Breast epithelium (tissue), 3 donors: ENCODE results near the gene LTBP2.

Experiments
- CTCF ChIP-seq, 3 donors: fragments of 450-650 bp; IDR thresholded peaks; one replicate each; pipeline ENCODE4 v1.5.1; 2016 to 2017; ENCODE audit warnings: antibody characterized with exemption in 3 of 3, mild to moderate bottlenecking in 3 of 3, moderate library complexity in 3 of 3
- POLR2A ChIP-seq: fragments of 450-650 bp; IDR thresholded peaks from one replicate; pipeline ENCODE4 v1.6.1; 2016; ENCODE audit warnings: antibody characterized with exemption, mild to moderate bottlenecking, moderate library complexity

DNA sequence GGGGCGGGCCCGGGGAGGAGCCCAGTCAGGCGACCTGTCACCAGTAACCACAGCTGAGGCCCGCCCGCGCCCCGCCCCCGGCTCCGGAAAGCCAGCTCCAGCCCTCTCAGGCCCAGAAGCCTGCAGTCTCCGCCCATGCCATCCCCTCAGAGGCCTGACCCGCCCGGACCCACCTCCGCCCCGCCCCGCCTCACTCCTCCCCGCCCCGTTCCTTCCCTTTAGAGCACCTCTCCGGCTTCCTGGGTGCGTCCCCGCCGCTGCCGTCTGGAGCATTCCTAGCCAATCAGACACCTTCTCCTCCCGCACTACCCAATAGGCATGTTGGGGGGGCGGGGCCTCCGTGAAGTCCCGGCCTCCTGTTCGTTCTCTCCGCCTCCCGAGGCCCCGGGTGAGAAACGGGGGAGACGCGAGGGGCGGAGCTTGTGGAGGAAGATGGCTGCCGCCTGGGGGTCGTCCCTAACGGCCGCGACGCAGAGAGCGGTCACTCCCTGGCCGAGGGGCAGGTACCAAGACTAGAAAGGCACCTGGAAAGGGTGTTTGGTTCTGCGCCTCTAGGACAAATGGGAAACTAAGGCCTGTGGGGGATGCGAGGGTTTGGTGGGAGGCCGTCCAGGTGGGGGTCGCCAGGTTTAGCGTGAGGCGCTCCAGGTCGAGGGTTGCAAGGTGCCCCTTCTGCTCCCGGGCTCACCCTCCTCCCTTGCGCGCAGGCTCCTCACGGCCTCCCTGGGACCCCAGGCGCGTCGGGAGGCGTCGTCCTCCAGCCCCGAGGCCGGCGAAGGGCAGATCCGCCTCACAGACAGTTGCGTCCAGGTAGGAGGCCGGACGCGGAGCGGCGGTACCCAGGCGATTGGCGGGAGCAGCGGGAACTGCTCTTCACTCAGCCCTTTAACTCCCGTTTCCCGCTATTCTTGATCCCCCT, 118.4 kb downstream of the LTBP2 start, which contains the start of gene ISCA2:
- TF ChIP-seq POLR2A (peak; percentile 75), CTCF (IDR thresholded peaks at IDR 0.05) (peak in 2 of 3 donors; percentile 7 to 12)
